CD14-positive monocyte (primary cell): ENCODE data around the gene TBL1XR1. TPM values are rescaled to one million over a fixed set of nuclear protein-coding genes. Genes with fewer than 3 reads are reported as not detected.

Experiments used
- DNase-seq, 3 donors: peaks; one replicate each; pipeline ENCODE4 v3.0.0-alpha.2; 2011 to 2022
- H2AFZ ChIP-seq: 2 replicates; pipeline ENCODE4 v1.6.0; 2012; ENCODE audit warnings: mild to moderate bottlenecking, low read depth, low read length, inconsistent platforms; ENCODE audit not compliant: insufficient read depth, poor library complexity, severe bottlenecking
- H3K27ac ChIP-seq, 2 donors: 1 replicate in 1 of 2; 2 replicates in 1 of 2; pipeline ENCODE4 v1.5.1; 2012 to 2013; ENCODE audit warnings: low read length in 2 of 2, control low read depth in 1 of 2, inconsistent platforms in 1 of 2, low read depth in 1 of 2, mild to moderate bottlenecking in 1 of 2
- H3K27me3 ChIP-seq, 2 donors: one replicate each; pipeline versions ENCODE4 v1.6.0 to v1.6.1; 2011 to 2013; ENCODE audit warnings: low read length in 2 of 2; ENCODE audit not compliant: control insufficient read depth in 2 of 2, insufficient read depth in 2 of 2
- H3K36me3 ChIP-seq, 2 donors: replicated peaks in 1 of 2; 1 replicate in 1 of 2; 2 replicates in 1 of 2; pipeline versions ENCODE4 v1.5.1 to v1.6.1; 2012 to 2013; ENCODE audit warnings: low read length in 2 of 2, control low read depth in 1 of 2, inconsistent platforms in 1 of 2, mild to moderate bottlenecking in 1 of 2; ENCODE audit not compliant: insufficient read depth in 2 of 2, control insufficient read depth in 1 of 2
- H3K4me1 ChIP-seq, 2 donors: 1 replicate in 1 of 2; 2 replicates in 1 of 2; pipeline versions ENCODE4 v1.5.1 to v1.6.1; 2012 to 2013; ENCODE audit warnings: low read length in 2 of 2, control low read depth in 1 of 2, inconsistent platforms in 1 of 2, mild to moderate bottlenecking in 1 of 2, moderate library complexity in 1 of 2; ENCODE audit not compliant: insufficient read depth in 2 of 2, control insufficient read depth in 1 of 2
- H3K4me2 ChIP-seq: replicated peaks from 2 replicates; pipeline ENCODE3; 2012; ENCODE audit warnings: low read length, moderate library complexity, mild to moderate bottlenecking; ENCODE audit not compliant: poor library complexity, severe bottlenecking; ENCODE audit errors: extremely low read depth
- H3K4me3 ChIP-seq, 3 experiments: fragments of 200-600 bp in 1 of 3; sonication (generic) in 1 of 3; replicated peaks in 1 of 3; 1 replicate in 2 of 3; 2 replicates in 1 of 3; pipeline ENCODE4 v1.5.1; 2011 to 2013; ENCODE audit warnings: low read length in 3 of 3, mild to moderate bottlenecking in 3 of 3, control low read depth in 2 of 3, low read depth in 2 of 3, inconsistent platforms in 1 of 3, moderate library complexity in 1 of 3
- H3K79me2 ChIP-seq: 2 replicates; pipeline ENCODE4 v1.6.0; 2012; ENCODE audit warnings: mild to moderate bottlenecking, control low read depth, inconsistent platforms, low read length, moderate library complexity; ENCODE audit not compliant: insufficient read depth
- H3K9ac ChIP-seq: 2 replicates; pipeline ENCODE4 v1.6.0; 2017; ENCODE audit warnings: low read length, mild to moderate bottlenecking; ENCODE audit not compliant: insufficient read depth, poor library complexity, severe bottlenecking
- H3K9me3 ChIP-seq, 2 donors: replicated peaks in 1 of 2; 1 replicate in 1 of 2; 2 replicates in 1 of 2; pipeline versions ENCODE4 v1.5.1 to v1.6.1; 2012 to 2013; ENCODE audit warnings: low read length in 2 of 2, control low read depth in 1 of 2; ENCODE audit not compliant: control insufficient read depth in 1 of 2, insufficient read depth in 1 of 2
- H4K20me1 ChIP-seq: 2 replicates; pipeline ENCODE4 v1.6.0; 2012; ENCODE audit warnings: mild to moderate bottlenecking, low read length, control low read depth, moderate library complexity; ENCODE audit not compliant: insufficient read depth
- H3K27ac Mint-ChIP-seq, 7 donors: one replicate each; pipeline ENCODE4 v1.8.0; 2020; ENCODE audit warnings: mild to moderate bottlenecking in 7 of 7, mixed read lengths in 7 of 7, moderate library complexity in 6 of 7, inconsistent platforms in 2 of 7
- H3K27me3 Mint-ChIP-seq, 3 donors: one replicate each; pipeline ENCODE4 v1.8.0; 2021 to 2022; ENCODE audit warnings: low read depth in 3 of 3, mild to moderate bottlenecking in 3 of 3, mixed read lengths in 3 of 3, moderate library complexity in 3 of 3, inconsistent platforms in 1 of 3
- H3K36me3 Mint-ChIP-seq, 2 donors: one replicate each; pipeline ENCODE4 v1.8.0; 2020; ENCODE audit warnings: mixed read lengths in 2 of 2, inconsistent platforms in 1 of 2, mild to moderate bottlenecking in 1 of 2
- H3K4me1 Mint-ChIP-seq: one replicate; pipeline ENCODE4 v1.8.0; 2020; ENCODE audit warnings: mild to moderate bottlenecking, mixed read lengths
- H3K4me3 Mint-ChIP-seq, 2 donors: one replicate each; pipeline ENCODE4 v1.8.0; 2020; ENCODE audit warnings: mild to moderate bottlenecking in 2 of 2, mixed read lengths in 2 of 2, moderate library complexity in 1 of 2
- H3K9me3 Mint-ChIP-seq, 7 donors: one replicate each; pipeline ENCODE4 v1.8.0; 2020 to 2022; ENCODE audit warnings: mixed read lengths in 7 of 7, mild to moderate bottlenecking in 6 of 7, moderate library complexity in 6 of 7, inconsistent platforms in 2 of 7
- WGBS: methylation state at CpG from one replicate; pipeline ENCODE4 v1.1.5; 2013; ENCODE audit warnings: missing lambda C conversion rate; ENCODE audit not compliant: insufficient coverage; 5-methylcytosine and 5-hydroxymethylcytosine counted together
- intact Hi-C, 2 donors: fragments of 100-400 bp; cut with micrococcal nuclease; formaldehyde crosslinking; loops; one replicate each; pipeline versions ENCODE4 v1.15.0 to v1.15.1; 2023
- polyA plus RNA-seq, 3 donors: library from polyadenylated mRNA; depleted of rRNA in 1 of 3; unstranded in 2 of 3; stranded (reverse) in 1 of 3; fragments of 300-500 nt in 2 of 3; fragments of >200 nt in 1 of 3; fragmentation: Illumina TruSeq in 2 of 3; gene quantifications; 1 replicate in 2 of 3; 2 replicates in 1 of 3; pipeline ENCODE4 v1.2.3, GENCODE V29; 2012 to 2021
- TF ChIP-seq, protein P1 (sequence below): fragments of 200-600 bp; IDR thresholded peaks from one replicate; pipeline ENCODE4 v1.8.0; 2022; ENCODE audit warnings: antibody characterized with exemption, mild to moderate bottlenecking

TBL1XR1 gene
- polyA plus RNA-seq, 3 donors, result 10.2 to 20.4 (median 18.3) TPM

DNA sequence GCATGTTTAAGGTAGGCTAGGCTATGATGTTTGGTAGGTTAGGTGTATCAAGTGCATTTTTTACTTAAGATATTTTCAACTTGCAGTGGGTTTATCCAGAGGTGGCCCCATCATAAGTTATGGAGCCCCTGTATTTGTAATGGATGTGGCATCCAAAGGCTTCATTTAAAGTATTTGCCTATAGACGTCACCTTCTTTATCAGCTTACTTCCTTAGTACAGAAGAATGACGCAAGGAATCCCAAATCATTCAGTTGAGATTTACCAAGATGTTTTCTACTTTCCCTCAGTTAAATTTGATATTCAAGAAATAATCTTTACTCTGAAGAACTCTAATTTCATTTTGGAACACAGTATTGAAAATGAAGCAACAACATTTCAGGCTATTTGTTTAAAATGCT lies 201.3 kb downstream of the TBL1XR1 start:
- no peaks in the 10 kb centered on the region for H3K27me3 ChIP-seq
- H3K4me3 Mint-ChIP-seq, result no peak overlapping the region

DNA sequence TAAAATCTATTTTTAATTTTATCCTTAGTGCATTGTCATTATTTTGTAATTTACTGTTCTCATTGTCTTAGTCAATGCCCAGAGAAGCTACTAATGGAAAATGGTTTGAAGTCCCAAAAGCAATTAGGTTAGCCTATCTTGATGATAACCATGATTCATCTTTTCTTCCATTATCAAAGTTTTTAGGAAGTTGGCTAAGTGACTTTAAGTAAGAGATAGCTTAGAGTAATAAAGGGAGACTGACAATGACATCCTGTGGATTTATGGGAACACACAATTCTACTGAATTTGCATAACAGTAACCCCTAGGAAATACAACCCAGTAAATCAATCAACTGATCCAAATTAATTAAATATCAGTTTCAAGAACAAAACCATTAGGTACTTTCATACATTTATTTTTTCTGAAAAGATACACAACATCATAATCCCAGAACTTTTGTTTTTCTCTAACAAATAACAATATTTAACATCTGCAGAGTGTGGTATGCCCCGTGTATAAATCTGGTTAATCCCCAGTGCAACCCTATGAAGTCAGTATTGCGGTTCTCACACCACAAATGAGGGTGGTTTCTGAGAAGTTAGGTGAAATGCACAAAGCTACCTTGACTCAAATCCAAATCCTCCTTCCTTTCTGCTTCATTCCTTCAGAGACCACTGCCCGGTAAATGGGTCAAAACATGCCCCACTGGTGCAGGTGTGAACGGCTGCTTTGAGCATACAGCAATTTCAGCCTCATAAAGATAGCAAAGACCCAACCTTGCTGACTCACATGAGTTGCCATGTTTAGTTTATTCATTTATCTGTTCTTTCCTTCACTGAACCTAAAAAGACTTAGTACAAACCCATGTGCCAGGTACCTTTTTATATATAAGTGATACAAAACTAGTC lies 202.1 kb downstream of the TBL1XR1 start:
- TF ChIP-seq, protein P1, sequence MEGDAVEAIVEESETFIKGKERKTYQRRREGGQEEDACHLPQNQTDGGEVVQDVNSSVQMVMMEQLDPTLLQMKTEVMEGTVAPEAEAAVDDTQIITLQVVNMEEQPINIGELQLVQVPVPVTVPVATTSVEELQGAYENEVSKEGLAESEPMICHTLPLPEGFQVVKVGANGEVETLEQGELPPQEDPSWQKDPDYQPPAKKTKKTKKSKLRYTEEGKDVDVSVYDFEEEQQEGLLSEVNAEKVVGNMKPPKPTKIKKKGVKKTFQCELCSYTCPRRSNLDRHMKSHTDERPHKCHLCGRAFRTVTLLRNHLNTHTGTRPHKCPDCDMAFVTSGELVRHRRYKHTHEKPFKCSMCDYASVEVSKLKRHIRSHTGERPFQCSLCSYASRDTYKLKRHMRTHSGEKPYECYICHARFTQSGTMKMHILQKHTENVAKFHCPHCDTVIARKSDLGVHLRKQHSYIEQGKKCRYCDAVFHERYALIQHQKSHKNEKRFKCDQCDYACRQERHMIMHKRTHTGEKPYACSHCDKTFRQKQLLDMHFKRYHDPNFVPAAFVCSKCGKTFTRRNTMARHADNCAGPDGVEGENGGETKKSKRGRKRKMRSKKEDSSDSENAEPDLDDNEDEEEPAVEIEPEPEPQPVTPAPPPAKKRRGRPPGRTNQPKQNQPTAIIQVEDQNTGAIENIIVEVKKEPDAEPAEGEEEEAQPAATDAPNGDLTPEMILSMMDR, result no peak
- no peaks in the 10 kb centered on the region for H3K4me1 Mint-ChIP-seq
- H3K4me3 Mint-ChIP-seq, result no peak overlapping the region
- no peaks in the 10 kb centered on the region for H4K20me1 ChIP-seq
- no peak overlapping the region for H3K9ac ChIP-seq
- no peak overlapping the region for H3K27ac ChIP-seq
- peaks cover 0 to 6% of the 10 kb centered on the region in 2 donors for H3K9me3 ChIP-seq
- no peak overlapping the region for H2AFZ ChIP-seq
- H3K27me3 ChIP-seq, result no peaks in the 10 kb centered on the region
- no peak overlapping the region for H3K27ac Mint-ChIP-seq
- no peak overlapping the region for H3K4me3 ChIP-seq
- 82% methylated on average over 2 of the region's 4 CpGs for WGBS
- no peak overlapping the region for H3K4me2 ChIP-seq
- no peaks in the 10 kb centered on the region for H3K36me3 Mint-ChIP-seq
- no peaks in the 10 kb centered on the region for H3K79me2 ChIP-seq
- peaks cover 0 to 2% (median 0%) of the 10 kb centered on the region in 3 donors for H3K27me3 Mint-ChIP-seq
- H3K4me1 ChIP-seq, result no peaks in the 10 kb centered on the region
- H3K9me3 Mint-ChIP-seq, result peaks cover 4 to 18% (median 8%) of the 10 kb centered on the region in 7 donors
- intact Hi-C loops, result no loop called here
- DNase-seq, result no peak
- no peaks in the 10 kb centered on the region for H3K36me3 ChIP-seq

More for the DNA sequence above, 201.3 kb downstream of the TBL1XR1 start:
- no peaks in the 10 kb centered on the region for H3K79me2 ChIP-seq
- Mint-ChIP-seq H3K9me3 (peaks cover 5 to 21% (median 10%) of the 10 kb centered on the region in 7 donors), H3K27me3 (peaks cover 0 to 2% (median 0%) of the 10 kb centered on the region in 3 donors), H3K4me1 (no peaks in the 10 kb centered on the region), H3K36me3 (no peaks in the 10 kb centered on the region), H3K27ac (no peak overlapping the region)
- no peak overlapping the region for H3K9ac ChIP-seq
- no peaks in the 10 kb centered on the region for H3K4me1 ChIP-seq
- no peak overlapping the region for H3K4me2 ChIP-seq
- no peak overlapping the region for H3K27ac ChIP-seq
- TF ChIP-seq, protein P1, result no peak
- intact Hi-C loops, result no loop called here
- H3K9me3 ChIP-seq, result peaks cover 0 to 6% of the 10 kb centered on the region in 2 donors
- DNase-seq, result no peak
- H2AFZ ChIP-seq, result no peak overlapping the region
- H3K4me3 ChIP-seq, result no peak overlapping the region
- WGBS, result no CpG with 5 or more reads among the region's 2 CpGs
- no peaks in the 10 kb centered on the region for H4K20me1 ChIP-seq
- no peaks in the 10 kb centered on the region for H3K36me3 ChIP-seq
